ENCODE data around the gene GPR27.

DNA sequence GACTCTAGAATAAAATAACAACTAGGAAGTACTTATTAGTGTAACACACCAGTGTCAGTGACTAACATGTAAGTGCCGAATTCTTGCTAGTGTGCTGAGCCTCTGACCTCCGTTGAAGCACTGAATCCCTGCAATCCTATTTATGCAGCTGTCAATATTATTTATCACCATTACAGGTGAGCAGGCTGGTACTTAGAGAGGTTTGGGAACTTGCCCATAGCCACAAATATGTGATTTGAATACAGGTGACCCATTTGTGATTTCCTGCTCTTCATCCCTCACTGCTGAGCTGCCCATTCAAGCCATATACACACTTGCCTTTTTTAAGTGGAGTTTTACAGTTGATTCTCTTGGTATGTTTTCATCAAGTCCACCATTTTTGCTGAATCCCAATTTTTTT is 40.6 kb upstream of the GPR27 start:
- TF ChIP-seq POLR2A (IDR thresholded peaks at IDR 0.05; ENCODE audit: low read depth, low read length), result no peak
- no peak for TF ChIP-seq POLR2AphosphoS5 (IDR thresholded peaks at IDR 0.05; ENCODE audit: low read depth, low read length)
